Left forelimb (tissue), 1 donor: Measurements from ENCODE around the gene PEAR1.

Experiments used
- DNase-seq: peaks from one replicate; pipeline ENCODE4 v3.0.0-alpha.2; 2018; ENCODE audit warnings: low spot score

Gene PEAR1

GRCh38 chr1:156942176-156942575 lies 48.7 kb downstream of the PEAR1 start:
- DNase-seq: no peak

GRCh38 chr1:156942576-156942975 lies 49.1 kb downstream of the PEAR1 start:
- no peak for DNase-seq

GRCh38 chr1:156943756-156944155 lies 50.2 kb downstream of the PEAR1 start:
- DNase-seq: no peak

- DNase-seq: no peak
These were observed 50.8 kb downstream of the PEAR1 start for GRCh38 chr1:156944268-156944667.

GRCh38 chr1:156944848-156945247 lies 51.3 kb downstream of the PEAR1 start:
- DNase-seq: no peak

GRCh38 chr1:156945881-156946661 lies 52.6 kb downstream of the PEAR1 start:
- no peak for DNase-seq

- peak; percentile 34 for DNase-seq
These were observed 53.6 kb downstream of the PEAR1 start for GRCh38 chr1:156947127-156947526.

- DNase-seq: peak; percentile 51
These were observed 54.5 kb downstream of the PEAR1 start for GRCh38 chr1:156947818-156948525.

- peak; percentile 8 for DNase-seq
These were observed 55.2 kb downstream of the PEAR1 start for GRCh38 chr1:156948708-156949107.

- DNase-seq: no peak
These were observed 55.6 kb downstream of the PEAR1 start for GRCh38 chr1:156949127-156949526.

GRCh38 chr1:156951371-156951770 lies 57.9 kb downstream of the PEAR1 start:
- DNase-seq: no peak

- DNase-seq: no peak
These were observed 60.1 kb downstream of the PEAR1 start for GRCh38 chr1:156953571-156953970.

GRCh38 chr1:156956333-156956732 lies 62.8 kb downstream of the PEAR1 start:
- no peak for DNase-seq

GRCh38 chr1:156957634-156958033 lies 64.1 kb downstream of the PEAR1 start:
- DNase-seq: no peak

- no peak for DNase-seq
These were observed 64.8 kb downstream of the PEAR1 start for GRCh38 chr1:156958247-156958714.

- no peak for DNase-seq
These were observed 65.9 kb downstream of the PEAR1 start for GRCh38 chr1:156959414-156959813.

- no peak for DNase-seq
These were observed 66.4 kb downstream of the PEAR1 start for GRCh38 chr1:156959925-156960324.

GRCh38 chr1:156961709-156962108 lies 68.2 kb downstream of the PEAR1 start:
- no peak for DNase-seq

GRCh38 chr1:156963621-156964020 lies 70.1 kb downstream of the PEAR1 start:
- peak; percentile 54 for DNase-seq

GRCh38 chr1:156964441-156964840 lies 70.9 kb downstream of the PEAR1 start:
- DNase-seq: no peak
